WTC11 (cell line): ENCODE data around the gene RGS12. TPM values are rescaled to one million over a fixed set of nuclear protein-coding genes. Genes with fewer than 3 reads are reported as not detected.

Source experiments
- ATAC-seq: fragments of 200-7000 bp; cut with Tn5 transposase; 2 replicates; pipeline ENCODE4 v1.10.0; 2021; ENCODE audit warnings: mild to moderate bottlenecking, moderate library complexity
- CTCF ChIA-PET: fragments of 300-600 bp; sonication (Branson Sonifier 250); formaldehyde crosslinking; loops from one replicate; lab custom pipeline; 2021; ENCODE audit warnings: antibody characterized with exemption; lab: Charles Lee
- POLR2A ChIA-PET: fragments of 350-600 bp; sonication (Branson Sonifier 250); formaldehyde crosslinking; loops from one replicate; lab custom pipeline; 2021; ENCODE audit warnings: antibody characterized with exemption; lab: Charles Lee
- DNase-seq: peaks from one replicate; pipeline ENCODE4 v3.0.0; 2021; ENCODE audit warnings: low spot score
- H3K27ac Mint-ChIP-seq: 2 replicates; pipeline ENCODE4 v1.8.0; 2021; ENCODE audit warnings: mixed read lengths
- H3K27me3 Mint-ChIP-seq: 2 replicates; pipeline ENCODE4 v1.8.0; 2021; ENCODE audit warnings: low read depth, mild to moderate bottlenecking, moderate library complexity, mixed read lengths
- H3K36me3 Mint-ChIP-seq: 2 replicates; pipeline ENCODE4 v1.8.0; 2021; ENCODE audit warnings: mixed read lengths
- H3K4me1 Mint-ChIP-seq: 2 replicates; pipeline ENCODE4 v1.8.0; 2022; ENCODE audit warnings: mixed read lengths
- H3K4me3 Mint-ChIP-seq: 2 replicates; pipeline ENCODE4 v1.8.0; 2021; ENCODE audit warnings: mild to moderate bottlenecking, moderate library complexity, mixed read lengths
- H3K9me3 Mint-ChIP-seq: 2 replicates; pipeline ENCODE4 v1.8.0; 2021; ENCODE audit warnings: mixed read lengths
- ATF1 ChIP-seq: sonication (generic); formaldehyde crosslinking; IDR thresholded peaks from 2 replicates; pipeline ENCODE4 v1.8.1; 2023; ENCODE audit warnings: mild to moderate bottlenecking, moderate library complexity, missing genetic modification reagents
- ATF2 ChIP-seq: sonication (generic); formaldehyde crosslinking; IDR thresholded peaks from 2 replicates; pipeline ENCODE4 v1.8.1; 2022; ENCODE audit warnings: low read depth, missing genetic modification reagents, borderline replicate concordance
- ATF3 ChIP-seq: sonication (generic); formaldehyde crosslinking; conservative IDR thresholded peaks from 2 replicates; pipeline ENCODE4 v1.8.1; 2022; ENCODE audit warnings: mild to moderate bottlenecking, missing genetic modification reagents
- ATF6 ChIP-seq: sonication (generic); formaldehyde crosslinking; IDR thresholded peaks from 2 replicates; pipeline ENCODE4 v1.8.1; 2023; ENCODE audit warnings: mild to moderate bottlenecking, missing genetic modification reagents
- E2F5 ChIP-seq: sonication (generic); formaldehyde crosslinking; IDR thresholded peaks from 2 replicates; pipeline ENCODE4 v1.8.1; 2022; ENCODE audit warnings: mild to moderate bottlenecking, moderate library complexity, missing genetic modification reagents
- EMX1 ChIP-seq: fragments of 250-450 bp; sonication (Bioruptor Pico); IDR thresholded peaks from 2 replicates; pipeline ENCODE4 v1.8.0; 2021; ENCODE audit warnings: mild to moderate bottlenecking
- ETV6 ChIP-seq: sonication (generic); formaldehyde crosslinking; IDR thresholded peaks from 2 replicates; pipeline ENCODE4 v1.8.1; 2022; ENCODE audit warnings: mild to moderate bottlenecking, missing genetic modification reagents
- FOXP1 ChIP-seq: sonication (generic); formaldehyde crosslinking; IDR thresholded peaks from 2 replicates; pipeline ENCODE4 v1.8.0; 2022; ENCODE audit warnings: missing genetic modification reagents, mild to moderate bottlenecking, moderate library complexity, borderline replicate concordance
- FOXP4 ChIP-seq: sonication (generic); formaldehyde crosslinking; IDR thresholded peaks from 2 replicates; pipeline ENCODE4 v1.8.0; 2022; ENCODE audit warnings: mild to moderate bottlenecking, missing genetic modification reagents
- HMGXB4 ChIP-seq: sonication (generic); formaldehyde crosslinking; IDR thresholded peaks from 2 replicates; pipeline ENCODE4 v1.8.1; 2023; ENCODE audit warnings: mild to moderate bottlenecking, moderate library complexity, missing genetic modification reagents
- MYBL2 ChIP-seq: sonication (generic); formaldehyde crosslinking; IDR thresholded peaks from 2 replicates; pipeline ENCODE4 v1.8.1; 2023; ENCODE audit warnings: mild to moderate bottlenecking, moderate library complexity, missing genetic modification reagents
- PREB ChIP-seq: sonication (generic); formaldehyde crosslinking; IDR thresholded peaks from 2 replicates; pipeline ENCODE4 v1.8.1; 2022; ENCODE audit warnings: mild to moderate bottlenecking, missing genetic modification reagents, moderate library complexity, borderline replicate concordance
- RORB ChIP-seq: fragments of 250-450 bp; sonication (Bioruptor Pico); IDR thresholded peaks from 2 replicates; pipeline ENCODE4 v1.9.0; 2021; ENCODE audit warnings: mild to moderate bottlenecking
- SMAD3 ChIP-seq: sonication (generic); formaldehyde crosslinking; IDR thresholded peaks from 2 replicates; pipeline ENCODE4 v1.8.0; 2022; ENCODE audit warnings: missing genetic modification reagents, mild to moderate bottlenecking, borderline replicate concordance
- SMAD4 ChIP-seq: sonication (generic); formaldehyde crosslinking; IDR thresholded peaks from 2 replicates; pipeline ENCODE4 v1.8.0; 2022; ENCODE audit warnings: mild to moderate bottlenecking, missing genetic modification reagents
- SP1 ChIP-seq: sonication (generic); formaldehyde crosslinking; conservative IDR thresholded peaks from 2 replicates; pipeline ENCODE4 v1.8.1; 2022; ENCODE audit warnings: missing genetic modification reagents
- TCF7 ChIP-seq: sonication (generic); formaldehyde crosslinking; IDR thresholded peaks from 2 replicates; pipeline ENCODE4 v1.8.0; 2022; ENCODE audit warnings: mild to moderate bottlenecking, low read depth, missing genetic modification reagents, moderate library complexity
- ZBTB43 ChIP-seq: sonication (generic); formaldehyde crosslinking; IDR thresholded peaks from 2 replicates; pipeline ENCODE4 v1.8.1; 2023; ENCODE audit warnings: mild to moderate bottlenecking, missing genetic modification reagents
- ZNF317 ChIP-seq: sonication (generic); formaldehyde crosslinking; IDR thresholded peaks from 2 replicates; pipeline ENCODE4 v1.8.1; 2023; ENCODE audit warnings: low read depth, mild to moderate bottlenecking, moderate library complexity, missing genetic modification reagents, borderline replicate concordance
- ZNF512 ChIP-seq: sonication (generic); formaldehyde crosslinking; IDR thresholded peaks from 2 replicates; pipeline ENCODE4 v1.8.1; 2022; ENCODE audit warnings: missing genetic modification reagents, borderline replicate concordance
- total RNA-seq: library from RNA; stranded (reverse); gene quantifications from 3 replicates; pipeline ENCODE4 v1.2.3, GENCODE V29; 2021

RGS12 gene
- total RNA-seq, 1 experiment from 2014 or later = 21.0 TPM

- H3K4me1 Mint-ChIP-seq = no peaks in the 10 kb centered on the region
- peaks cover 7% of the 10 kb centered on the region for H3K9me3 Mint-ChIP-seq
- peak overlapping the region; percentile 93; the same call in 1 of the 2 replicates for H3K27ac Mint-ChIP-seq
- ATAC-seq = no peak
- H3K4me3 Mint-ChIP-seq = no peak overlapping the region
- no peaks in the 10 kb centered on the region for H3K27me3 Mint-ChIP-seq
- POLR2A ChIA-PET = no interaction called here
- H3K36me3 Mint-ChIP-seq = no peaks in the 10 kb centered on the region; the same call in 1 of the 2 replicates
- DNase-seq = no peak
- CTCF ChIA-PET = interaction anchor here (2.0 to 2.5 kb wide), 2 partner anchors 13 to 14 kb away, joined by 10 to 13 read pairs; no protein-coding TSS in a partner anchor
- TF ChIP-seq ZNF317 (CRISPR knock-in tag) (no peak), ATF1 (CRISPR knock-in tag) (no peak), ZNF512 (CRISPR knock-in tag) (no peak), ATF2 (CRISPR knock-in tag) (no peak), PREB (CRISPR knock-in tag) (no peak), TCF7 (no peak), HMGXB4 (no peak), MYBL2 (CRISPR knock-in tag) (no peak), FOXP4 (CRISPR knock-in tag) (no peak), ETV6 (no peak), EMX1 (CRISPR knock-in tag) (no peak), ATF3 (CRISPR knock-in tag) (no peak), SP1 (CRISPR knock-in tag) (no peak), ZBTB43 (no peak), RORB (CRISPR knock-in tag) (no peak), SMAD4 (no peak), E2F5 (CRISPR knock-in tag) (no peak), ATF6 (no peak), FOXP1 (CRISPR knock-in tag) (no peak), SMAD3 (CRISPR knock-in tag) (no peak)
Measured at GRCh38 chr4:3332498-3332897, 39.7 kb downstream of the RGS12 start.
